Islet of Langerhans (tissue), 1 donor: ENCODE measurements around the gene NOTUM.
"Not testable (repeated sequence)": the region's sequence is repeated elsewhere in the genome, so short reads cannot be mapped to it uniquely, and the experiment has no call there.

Source experiments
- FAIRE-seq: peaks from one replicate; lab custom pipeline; 2011; peaks lifted over from hg19 to GRCh38; lab: Jason Lieb, UNC

NOTUM gene

GRCh38 chr17:81956607-81957589 lies 4.1 kb downstream of the NOTUM start:
- FAIRE-seq, result no peak

GRCh38 chr17:81955756-81956544 lies 5.0 kb downstream of the NOTUM start:
- no peak for FAIRE-seq

GRCh38 chr17:81955058-81955681 lies 5.8 kb downstream of the NOTUM start:
- no peak for FAIRE-seq

- FAIRE-seq, result no peak
These were observed 6.6 kb downstream of the NOTUM start for GRCh38 chr17:81954131-81955057.

- not testable (repeated sequence) for FAIRE-seq
These were observed 7.5 kb downstream of the NOTUM start for GRCh38 chr17:81953443-81953842.

GRCh38 chr17:81952792-81953228 lies 8.2 kb downstream of the NOTUM start:
- FAIRE-seq, result no peak

- no peak for FAIRE-seq
These were observed 9.0 kb downstream of the NOTUM start for GRCh38 chr17:81951785-81952684.

- no peak for FAIRE-seq
These were observed 10.5 kb downstream of the NOTUM start for GRCh38 chr17:81950501-81950900.

GRCh38 chr17:81948635-81949378 lies 12.2 kb downstream of the NOTUM start:
- FAIRE-seq, result no peak

GRCh38 chr17:81947189-81947588 lies 13.8 kb downstream of the NOTUM start, which contains the start of gene MYADML2:
MYADML2 (minus strand) TSS chr17:81947233; CDS start chr17:81941741, 5,492 bp downstream.
- FAIRE-seq, result no peak

- FAIRE-seq, result no peak
These were observed 16.1 kb downstream of the NOTUM start for GRCh38 chr17:81944858-81945257.

- no peak for FAIRE-seq
These were observed 18.8 kb downstream of the NOTUM start for GRCh38 chr17:81942167-81942553.

- no peak for FAIRE-seq
These were observed 19.4 kb downstream of the NOTUM start for GRCh38 chr17:81941484-81942166.

- no peak for FAIRE-seq
These were observed 20.2 kb downstream of the NOTUM start for GRCh38 chr17:81940538-81941483.

- FAIRE-seq, result no peak
These were observed 21.1 kb downstream of the NOTUM start for GRCh38 chr17:81939881-81940385.

GRCh38 chr17:81939218-81939617 lies 21.8 kb downstream of the NOTUM start:
- no peak for FAIRE-seq

- no peak for FAIRE-seq
These were observed 25.3 kb downstream of the NOTUM start for GRCh38 chr17:81935709-81936084.
